ENCODE results near the gene ITGA1.
"Not testable (repeated sequence)": the region's sequence is repeated elsewhere in the genome, so short reads cannot be mapped to it uniquely, and the experiment has no call there.

ITGA1 gene

DNA sequence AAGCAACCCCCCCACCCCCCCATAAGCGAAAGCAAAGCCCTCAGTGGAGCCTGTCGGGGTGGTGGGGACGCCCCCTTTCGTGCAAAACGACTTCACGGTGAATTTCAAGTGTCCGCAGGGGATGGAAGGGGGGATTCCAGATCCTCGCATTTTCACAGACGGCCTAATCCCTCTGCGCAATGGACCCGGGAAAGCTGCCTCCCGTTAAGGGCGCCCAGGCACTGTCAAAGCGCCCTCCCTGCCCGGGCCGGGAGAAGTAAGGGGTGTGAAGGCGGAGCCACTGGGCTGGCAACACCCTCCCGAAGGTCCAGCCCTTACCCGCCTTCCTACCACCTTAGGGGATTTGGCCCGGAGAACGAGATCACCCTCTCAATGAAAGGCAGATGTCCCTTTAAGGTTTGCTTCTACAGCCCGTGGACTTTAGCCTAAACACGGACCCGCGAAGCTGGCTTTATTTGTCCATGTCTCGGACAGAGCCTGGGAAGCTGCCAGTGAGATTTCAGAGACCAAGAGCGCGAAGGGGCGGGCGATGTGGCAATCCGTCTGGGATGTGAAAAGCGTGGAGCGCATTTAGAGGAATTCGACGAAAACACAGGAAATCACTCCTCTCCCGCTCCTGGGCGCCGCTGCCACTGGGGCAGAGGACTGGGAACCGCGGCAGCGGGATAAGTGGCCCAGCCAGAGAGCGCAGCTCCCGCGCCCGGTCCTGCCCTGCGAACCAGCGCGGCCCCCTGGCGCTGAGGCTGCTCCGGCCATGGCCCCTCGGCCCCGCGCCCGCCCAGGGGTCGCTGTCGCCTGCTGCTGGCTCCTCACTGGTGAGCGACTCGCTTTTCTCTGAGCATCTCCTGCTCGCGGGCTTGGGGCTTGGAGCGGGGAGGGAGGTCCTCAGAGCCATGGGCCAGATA, at the start of gene ITGA1, which contains the start of gene PELO:
Gene ITGA1, plus strand, starts transcription at position 317 of the 905 bp plus-strand sequence. Its CDS starts 438 bp downstream, at position 755.
Gene PELO, plus strand, starts transcription at position 317 of the 905 bp plus-strand sequence. CDS start 12,479 bp downstream, outside the sequence.
- peak; percentile 83 for DNase-seq (ENCODE audit: low read depth)

DNA sequence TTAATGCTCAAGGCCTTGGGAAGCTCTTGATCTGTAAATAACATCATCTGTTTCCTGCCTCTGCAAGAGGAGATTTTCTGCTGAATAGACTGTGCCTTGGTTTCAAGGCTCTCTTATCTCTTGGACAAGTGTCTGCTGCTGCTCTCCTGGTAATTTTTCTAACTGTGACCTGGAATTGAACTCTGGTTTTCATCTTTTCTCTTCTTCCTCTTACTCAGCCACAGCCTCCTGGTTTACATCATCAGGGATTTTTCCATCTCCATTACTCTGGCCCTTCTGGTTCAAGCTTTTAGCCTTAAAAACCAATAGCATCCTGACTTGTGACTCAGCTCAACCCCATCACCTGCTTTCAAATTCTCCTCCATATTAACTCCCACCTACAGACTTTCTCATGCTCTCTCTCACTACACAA, 49.6 kb upstream of the ITGA1 start:
- DNase-seq (ENCODE audit: low read depth), result no peak

- no peak for DNase-seq (ENCODE audit: low read depth)
These were observed 47.7 kb upstream of the ITGA1 start for GRCh38 chr5:52740007-52740406.

DNA sequence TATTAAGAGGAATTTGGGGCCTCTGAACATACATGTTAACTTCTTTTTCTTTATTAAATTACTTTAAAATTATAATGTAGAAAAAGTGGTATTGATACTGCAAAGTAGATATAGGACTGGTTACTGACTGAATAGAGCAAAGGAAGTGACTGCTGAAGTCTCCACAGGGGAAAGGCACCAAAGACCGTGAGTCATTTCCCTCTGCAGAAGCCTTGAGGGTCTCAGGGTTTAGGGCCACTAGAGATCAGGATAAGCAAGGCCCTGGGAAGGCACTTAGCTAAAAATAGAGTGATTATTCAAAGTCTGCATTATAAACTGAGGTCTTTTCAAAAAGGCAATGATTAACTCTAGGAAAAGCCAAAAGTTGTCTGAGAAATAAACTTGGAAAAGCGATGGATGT, 44.7 kb upstream of the ITGA1 start:
- no peak for DNase-seq (ENCODE audit: low read depth)

- DNase-seq (ENCODE audit: low read depth), result no peak
These were observed 44.2 kb upstream of the ITGA1 start for GRCh38 chr5:52743529-52743928.

- DNase-seq (ENCODE audit: low read depth), result no peak
These were observed 43.7 kb upstream of the ITGA1 start for GRCh38 chr5:52743970-52744369.

GRCh38 chr5:52744867-52745458, 42.8 kb upstream of the ITGA1 start:
- DNase-seq (ENCODE audit: low read depth), result not testable (repeated sequence)

DNA sequence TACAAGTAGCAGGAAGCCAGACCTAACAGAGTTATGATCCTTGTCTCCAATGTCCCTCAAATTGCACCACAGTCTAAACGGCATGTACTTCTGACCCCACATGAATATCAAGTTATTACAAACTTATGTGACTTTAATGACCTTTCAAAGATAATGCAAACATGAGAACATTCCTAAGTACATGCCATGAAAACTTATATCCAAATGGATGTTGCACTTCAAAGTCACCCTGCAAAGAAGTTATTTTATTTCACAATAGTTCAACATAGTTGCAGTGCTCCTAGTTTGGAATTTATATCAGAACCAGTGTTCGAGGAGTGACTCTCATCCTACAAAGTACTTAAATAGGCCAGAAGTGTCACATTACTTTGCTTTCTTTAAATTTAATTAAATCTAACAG, 41.2 kb upstream of the ITGA1 start:
- peak; percentile 93 for DNase-seq (ENCODE audit: low read depth)

- DNase-seq (ENCODE audit: low read depth), result no peak
These were observed 39.1 kb upstream of the ITGA1 start for GRCh38 chr5:52748590-52748989.

DNA sequence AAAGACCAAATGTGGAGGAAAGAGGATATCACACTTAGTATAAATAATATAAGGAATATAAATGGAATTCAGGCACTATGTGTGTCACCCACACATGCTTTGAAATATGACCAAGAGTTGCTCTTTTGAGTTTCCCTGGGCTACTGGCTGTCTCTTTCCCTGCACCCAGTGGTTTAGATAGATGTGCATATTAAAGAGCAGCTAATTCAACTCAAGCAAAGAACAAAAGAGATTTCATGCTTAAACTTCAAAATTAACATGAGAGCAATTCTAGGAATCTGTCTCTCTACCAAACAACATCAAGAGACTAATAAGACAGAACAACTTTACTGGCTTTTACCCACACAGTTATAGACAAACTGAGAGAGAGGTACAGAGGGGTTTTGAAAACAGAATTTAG, 38.0 kb upstream of the ITGA1 start:
- DNase-seq (ENCODE audit: low read depth), result no peak

- DNase-seq (ENCODE audit: low read depth), result peak; percentile 9
These were observed 36.6 kb upstream of the ITGA1 start for GRCh38 chr5:52751137-52751536.

DNA sequence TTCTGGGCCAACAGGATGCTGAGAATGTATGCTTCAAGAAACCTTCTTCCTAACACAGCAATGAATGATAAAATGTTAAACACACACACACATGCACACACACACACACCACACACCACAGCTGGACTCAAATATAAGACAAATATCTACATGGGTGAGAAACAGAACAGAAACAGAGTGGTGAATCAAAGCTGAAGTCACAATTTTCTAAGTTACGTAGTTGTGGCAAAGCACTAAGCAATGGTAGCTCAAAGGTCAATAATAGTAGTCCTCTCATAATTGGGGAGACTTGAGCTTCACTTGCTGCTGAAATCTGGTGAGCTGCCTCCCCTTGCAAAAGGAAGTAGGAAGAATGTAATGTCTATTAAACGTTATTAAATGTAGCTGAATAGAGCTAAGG, 33.7 kb upstream of the ITGA1 start:
- no peak for DNase-seq (ENCODE audit: low read depth)

DNA sequence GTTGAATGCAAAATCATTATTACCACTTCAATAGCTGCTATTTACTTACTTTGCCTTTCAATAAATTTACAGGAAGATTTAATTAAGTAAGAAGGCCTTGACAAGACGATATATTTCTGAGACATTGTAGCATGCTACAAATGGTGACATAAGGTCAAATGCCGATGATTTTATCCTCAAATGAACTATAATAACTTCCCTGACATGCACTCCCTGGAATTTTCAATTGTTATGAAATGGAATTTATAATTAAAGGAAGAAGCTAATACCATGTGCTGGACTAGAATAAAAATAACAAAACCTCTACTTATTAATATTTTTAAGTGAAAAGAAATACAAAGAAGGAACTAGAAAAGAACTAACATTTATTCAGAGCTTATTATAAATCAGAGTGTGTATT, 30.2 kb upstream of the ITGA1 start:
- peak; percentile 26 for DNase-seq (ENCODE audit: low read depth)

GRCh38 chr5:52758014-52758413, 29.7 kb upstream of the ITGA1 start:
- no peak for DNase-seq (ENCODE audit: low read depth)

GRCh38 chr5:52759331-52759730, 28.4 kb upstream of the ITGA1 start:
- no peak for DNase-seq (ENCODE audit: low read depth)

- no peak for DNase-seq (ENCODE audit: low read depth)
These were observed 26.9 kb upstream of the ITGA1 start for GRCh38 chr5:52760695-52761366.

GRCh38 chr5:52767217-52767743, 20.4 kb upstream of the ITGA1 start:
- DNase-seq (ENCODE audit: low read depth), result no peak

DNA sequence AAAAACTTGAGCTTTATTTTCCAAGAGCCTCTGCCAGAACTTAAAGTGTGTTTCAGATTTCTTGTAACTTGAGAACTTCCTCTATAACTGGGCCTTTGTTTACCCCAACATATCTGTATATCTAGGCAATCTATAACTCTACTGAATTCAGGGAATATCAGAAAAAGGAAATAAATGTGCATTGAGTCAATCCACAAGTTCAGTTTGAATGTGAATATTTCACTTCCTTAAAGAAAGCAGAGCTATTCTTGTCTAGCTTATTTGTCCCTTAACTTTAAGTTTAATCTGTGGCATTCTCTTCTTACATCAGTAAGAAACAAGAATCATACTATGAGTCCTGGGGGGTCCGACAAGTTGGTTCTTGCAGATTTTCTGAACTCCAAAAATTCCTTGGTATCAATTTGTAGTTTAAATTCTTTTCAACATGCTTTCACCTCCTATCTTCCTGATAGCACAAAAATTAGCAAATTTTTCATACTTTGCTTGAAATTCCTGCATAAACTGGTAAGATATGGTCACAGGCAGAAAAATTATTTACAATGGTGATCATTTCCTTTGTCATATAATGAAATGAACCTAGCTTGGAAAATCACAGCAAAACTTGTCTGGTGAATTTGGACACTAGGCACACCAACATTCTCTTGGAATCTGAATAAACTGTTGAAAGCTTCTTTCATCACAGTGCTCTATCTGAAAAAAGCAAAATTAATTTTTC, 19.8 kb upstream of the ITGA1 start:
- DNase-seq (ENCODE audit: low read depth), result no peak

- DNase-seq (ENCODE audit: low read depth), result no peak
These were observed 18.7 kb upstream of the ITGA1 start for GRCh38 chr5:52769061-52769460.

GRCh38 chr5:52770287-52770939, 17.3 kb upstream of the ITGA1 start:
- no peak for DNase-seq (ENCODE audit: low read depth)

DNA sequence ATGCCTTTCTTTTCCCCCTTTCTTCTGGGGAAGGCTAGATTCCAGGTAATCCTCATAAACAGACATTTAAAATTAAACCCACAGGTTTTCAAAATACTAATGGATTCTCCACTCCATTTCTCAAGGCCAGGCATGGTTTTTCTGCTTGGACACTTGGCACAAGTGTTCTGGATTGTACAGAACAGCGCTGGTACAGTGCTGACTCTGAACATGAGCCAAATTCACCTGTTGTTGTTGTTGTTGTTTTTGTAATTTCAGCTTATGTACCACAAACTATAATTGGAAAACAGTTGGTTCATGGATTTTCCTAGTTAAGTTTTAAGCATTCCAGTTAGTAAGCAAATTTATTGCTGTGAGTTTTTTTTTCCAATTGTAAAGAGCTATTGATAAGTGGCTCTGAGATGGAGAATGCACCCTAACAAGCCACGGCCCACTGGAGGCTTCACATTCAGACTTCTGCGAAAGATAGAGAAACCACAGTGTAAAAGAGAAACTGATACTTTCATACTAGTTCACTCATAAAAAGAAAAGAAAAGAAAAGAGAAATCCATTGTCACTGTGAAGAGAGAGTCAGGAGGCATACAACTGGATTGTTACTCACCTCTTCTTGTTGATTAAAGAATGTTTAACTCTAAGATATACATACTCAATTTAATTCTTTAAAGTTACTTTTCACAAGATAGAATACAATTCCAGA, 16.2 kb upstream of the ITGA1 start:
- no peak for DNase-seq (ENCODE audit: low read depth)

Measured in fibroblast of gingiva (primary cell).